HG03135 (cell line): ENCODE data around the gene PROCR.
"Not testable (repeated sequence)": the region's sequence is repeated elsewhere in the genome, so short reads cannot be mapped to it uniquely, and the experiment has no call there.

Source experiments
- ATAC-seq: cut with Tn5 transposase; IDR thresholded peaks from one replicate; pipeline ENCODE4 v1.9.1; 2021; ENCODE audit warnings: mild to moderate bottlenecking, moderate library complexity; ENCODE audit not compliant: unreplicated experiment

PROCR gene

GRCh38 chr20:35171753-35172433, at the start of gene PROCR:
Gene PROCR (plus strand): TSS chr20:35172072. CDS start chr20:35172155, 83 bp downstream.
- ATAC-seq, result no peak

DNA sequence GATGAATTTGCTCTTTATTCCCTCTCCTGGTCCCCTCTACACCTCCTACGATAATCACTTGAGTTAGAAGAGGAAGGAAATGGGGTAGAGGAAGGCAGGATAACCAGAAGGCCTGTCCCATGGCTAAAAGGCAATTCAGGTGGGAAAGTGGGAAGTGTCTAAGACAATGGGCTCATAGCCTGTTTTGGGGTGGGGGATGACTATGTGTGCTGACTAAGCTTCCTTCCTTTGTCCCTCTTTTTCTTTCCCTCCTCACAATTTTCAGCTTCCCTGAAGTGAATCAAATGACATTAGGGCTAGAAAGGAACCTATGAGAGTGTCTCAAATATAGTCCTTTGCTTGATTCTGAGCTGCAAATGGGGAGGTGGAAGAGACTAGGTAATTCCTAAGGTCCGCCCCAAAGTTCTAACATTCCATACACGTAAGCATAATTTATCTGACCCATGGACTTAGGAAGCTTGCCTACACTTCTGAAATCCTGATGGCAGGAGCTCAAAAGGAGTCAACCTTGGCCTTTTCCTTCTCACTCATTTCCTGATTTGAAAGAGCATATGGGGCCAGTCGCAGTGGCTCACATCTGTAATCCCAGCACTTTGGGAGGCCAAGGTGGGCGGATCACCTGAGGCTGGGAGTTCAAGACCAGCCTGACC, 49.0 kb upstream of the PROCR start:
- no peak for ATAC-seq

- no peak for ATAC-seq
Measured at GRCh38 chr20:35125753-35126152, 46.1 kb upstream of the PROCR start.

- ATAC-seq, result no peak
Measured at GRCh38 chr20:35129647-35130069, 42.2 kb upstream of the PROCR start.

DNA sequence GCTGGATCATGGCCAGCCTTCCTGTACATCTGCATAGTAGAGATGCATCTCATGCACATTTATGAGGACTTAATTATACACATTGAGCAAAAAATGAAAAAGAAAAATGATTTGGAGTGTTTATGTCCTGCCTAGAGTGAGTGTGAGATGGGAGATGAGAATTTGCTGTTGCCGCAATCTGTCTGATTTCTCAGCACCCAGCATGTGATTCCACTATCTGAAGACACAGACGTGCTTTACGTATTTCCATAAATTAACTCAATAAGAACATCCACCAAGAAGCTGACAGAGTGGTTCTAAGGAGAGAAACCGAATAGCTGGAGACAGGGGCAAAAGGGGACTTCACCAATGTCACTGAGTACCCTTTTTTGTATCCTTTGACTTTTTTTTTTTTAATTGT, 39.9 kb upstream of the PROCR start:
- no peak for ATAC-seq

DNA sequence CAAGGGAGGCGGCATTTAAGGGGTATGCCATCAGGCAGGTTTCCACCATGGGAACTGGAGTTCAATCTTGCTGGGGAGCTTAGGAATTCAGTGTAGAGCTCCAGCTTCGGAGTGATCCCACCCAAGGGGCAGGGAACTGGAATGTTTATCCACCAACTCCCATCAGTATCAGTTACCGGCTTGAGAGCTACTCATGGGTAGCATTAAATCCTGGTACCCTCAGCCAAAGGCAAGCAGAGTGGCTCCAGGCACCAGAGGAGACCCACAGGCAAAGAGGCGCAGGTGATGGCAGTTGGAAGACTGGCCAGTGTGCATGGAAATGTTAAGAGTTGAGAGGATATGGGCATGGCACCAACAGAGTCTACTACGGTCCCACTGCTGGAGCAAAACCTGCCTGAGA, 38.8 kb upstream of the PROCR start:
- ATAC-seq, result no peak

- no peak for ATAC-seq
Measured at GRCh38 chr20:35133735-35134134, 38.1 kb upstream of the PROCR start.

DNA sequence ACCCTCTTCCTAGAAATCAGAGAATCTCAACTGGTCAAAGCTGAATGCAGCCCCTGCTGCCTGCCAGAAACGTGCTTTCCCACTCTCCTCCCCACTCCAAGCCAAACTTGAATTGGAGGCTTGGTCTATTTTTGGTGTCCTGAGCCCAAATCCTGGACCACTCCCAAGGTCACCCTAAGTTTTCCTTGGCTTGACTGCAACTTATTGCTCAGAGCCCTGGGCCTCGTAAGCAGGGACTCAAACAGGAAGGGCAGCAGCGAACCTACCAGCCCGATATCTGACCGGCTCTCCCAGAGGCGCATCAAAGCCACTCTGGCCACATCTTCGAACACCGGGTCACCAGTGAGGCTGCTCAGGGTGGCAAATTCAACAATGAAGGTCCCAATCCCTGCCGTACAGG, 37.4 kb upstream of the PROCR start:
- ATAC-seq, result no peak

DNA sequence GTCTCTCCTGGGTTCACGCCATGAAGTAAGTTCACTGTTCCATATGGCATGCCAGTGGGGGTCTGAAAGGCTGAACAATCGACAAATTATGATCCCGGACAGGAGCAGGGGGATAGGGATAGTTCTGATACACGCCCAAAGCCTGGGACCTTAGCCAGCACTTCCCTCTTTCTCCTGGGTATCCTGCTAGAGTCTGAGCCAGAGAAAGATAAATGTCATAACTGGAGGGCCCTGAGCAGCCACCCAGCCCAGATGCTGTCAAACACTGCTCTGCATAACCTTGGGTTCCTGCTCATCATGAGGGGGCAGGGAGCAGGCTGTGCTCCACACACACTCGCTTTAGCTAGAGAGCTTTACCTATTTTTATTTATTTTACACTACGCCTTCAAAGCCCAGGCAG, 37.0 kb upstream of the PROCR start:
- no peak for ATAC-seq

GRCh38 chr20:35135867-35136586, 35.8 kb upstream of the PROCR start:
- no peak for ATAC-seq

GRCh38 chr20:35144694-35145093, 27.2 kb upstream of the PROCR start:
- ATAC-seq, result no peak

- ATAC-seq, result no peak
Measured at GRCh38 chr20:35145141-35145564, 26.7 kb upstream of the PROCR start.

DNA sequence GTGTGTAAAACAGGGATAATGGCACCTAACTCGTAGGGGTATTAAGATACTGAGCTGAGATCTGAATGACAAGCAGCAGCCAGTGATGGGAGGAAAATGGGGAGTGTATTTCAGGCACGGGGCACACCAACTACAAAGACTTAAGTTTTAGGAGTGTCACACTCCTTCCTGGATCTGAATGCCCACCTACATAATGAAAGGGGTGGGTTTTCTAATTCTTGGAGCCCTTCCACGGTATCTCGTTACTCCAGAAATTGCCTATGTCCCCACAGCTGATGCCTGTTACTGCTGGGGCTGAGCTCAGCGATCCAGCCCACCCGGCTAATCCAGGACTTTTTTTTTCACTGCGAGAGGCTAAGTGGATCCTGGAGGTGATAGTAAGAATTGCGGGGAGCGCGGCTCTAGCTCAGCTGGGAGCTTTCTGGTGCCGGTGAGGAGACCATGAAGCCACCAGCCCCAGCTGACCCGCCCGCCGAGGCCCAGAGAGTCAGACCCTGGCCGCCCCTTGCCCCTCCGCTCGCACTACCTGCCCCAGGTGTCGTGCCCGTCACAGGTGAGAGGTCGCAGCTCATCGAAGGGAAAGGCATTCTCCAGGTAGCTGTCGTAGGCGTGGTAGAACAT, 25.5 kb upstream of the PROCR start:
- ATAC-seq, result peak; percentile 10

DNA sequence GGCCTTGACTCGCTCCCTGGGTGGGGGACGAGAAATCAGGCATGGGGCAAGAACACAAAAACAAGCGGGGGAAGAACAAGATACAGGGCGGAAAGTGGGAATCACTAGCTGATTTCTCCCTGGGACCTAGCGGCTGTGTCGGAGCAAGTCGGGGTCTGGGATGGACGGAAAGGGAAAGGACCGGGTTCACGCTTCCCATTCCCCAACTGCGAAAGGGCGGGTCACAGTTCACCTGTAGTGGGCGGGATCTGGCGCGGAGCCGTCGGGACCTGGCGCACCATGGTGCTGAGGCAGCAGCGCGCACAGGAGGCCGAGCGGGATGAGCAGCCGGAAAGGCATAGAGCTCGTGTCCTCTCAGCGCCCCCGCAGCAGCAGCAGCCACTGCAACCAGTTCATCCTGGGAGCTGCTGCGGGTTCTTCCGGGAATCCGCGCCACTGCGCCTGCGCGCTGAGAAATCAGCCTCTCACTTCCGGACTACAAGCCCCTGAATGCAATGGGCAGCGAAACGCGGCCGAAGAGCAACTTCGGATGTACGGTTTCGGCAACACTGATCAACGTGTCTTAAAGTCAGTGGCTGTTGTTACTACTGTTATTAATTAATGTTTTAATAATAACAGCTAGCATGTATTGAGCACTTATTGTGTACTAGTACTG, 24.8 kb upstream of the PROCR start, which contains the start of gene EDEM2:
Gene EDEM2 (minus strand): TSS at position 417 of the 655 bp plus-strand sequence. CDS start 78 bp downstream, at position 339.
- ATAC-seq, result peak; percentile 66

DNA sequence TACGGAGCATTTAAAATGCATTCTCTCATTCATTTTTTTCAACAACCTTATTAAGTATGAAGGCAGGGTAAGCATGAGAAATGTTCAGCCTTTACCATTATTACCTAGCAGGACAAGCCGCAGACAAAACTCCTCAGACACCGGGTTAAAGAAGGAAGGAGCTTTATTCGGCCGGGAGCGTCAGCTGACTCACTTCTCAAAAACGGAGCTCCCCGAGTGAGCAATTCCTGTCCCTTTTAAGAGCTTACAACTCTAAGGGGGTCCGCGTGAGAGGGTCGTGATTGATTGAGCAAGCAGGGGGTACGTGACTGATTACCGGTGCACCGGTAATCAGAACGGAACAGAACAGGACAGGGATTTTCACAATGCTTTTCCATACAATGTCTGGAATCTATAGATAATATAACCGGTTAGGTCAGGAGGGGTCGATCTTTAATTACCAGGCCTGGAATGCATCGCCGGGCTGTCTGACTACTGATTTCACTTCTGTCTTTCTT, 24.2 kb upstream of the PROCR start:
- peak; percentile 9 for ATAC-seq

GRCh38 chr20:35150846-35151579, 20.9 kb upstream of the PROCR start:
- no peak for ATAC-seq

GRCh38 chr20:35151736-35152135, 20.1 kb upstream of the PROCR start:
- no peak for ATAC-seq

- no peak for ATAC-seq
Measured at GRCh38 chr20:35155936-35156335, 15.9 kb upstream of the PROCR start.

GRCh38 chr20:35156978-35157377, 14.9 kb upstream of the PROCR start:
- ATAC-seq, result no peak

- ATAC-seq, result not testable (repeated sequence)
Measured at GRCh38 chr20:35160341-35160740, 11.5 kb upstream of the PROCR start.
